ENCODE measurements around the gene CFHR4.
"Not testable (repeated sequence)": the region's sequence is repeated elsewhere in the genome, so short reads cannot be mapped to it uniquely, and the experiment has no call there.

CFHR4 gene

GRCh38 chr1:196887515-196888239 is at the start of gene CFHR4:
CFHR4 (plus strand) TSS chr1:196888052; CDS start chr1:196888151, 99 bp downstream.
- DNase-seq (ENCODE audit: low spot score) = no peak

- not testable (repeated sequence) for DNase-seq (ENCODE audit: low spot score)
Observed at GRCh38 chr1:196849613-196850492, 38.0 kb upstream of the CFHR4 start.

- DNase-seq (ENCODE audit: low spot score) = no peak
Observed at GRCh38 chr1:196856053-196856452, 31.8 kb upstream of the CFHR4 start.

- no peak for DNase-seq (ENCODE audit: low spot score)
Observed at GRCh38 chr1:196857188-196857587, 30.7 kb upstream of the CFHR4 start.

- no peak for DNase-seq (ENCODE audit: low spot score)
Observed at GRCh38 chr1:196858811-196859210, 29.0 kb upstream of the CFHR4 start.

- no peak for DNase-seq (ENCODE audit: low spot score)
Observed at GRCh38 chr1:196860323-196860884, 27.4 kb upstream of the CFHR4 start.

GRCh38 chr1:196861429-196861828 is 26.4 kb upstream of the CFHR4 start:
- DNase-seq (ENCODE audit: low spot score) = no peak

GRCh38 chr1:196866974-196867373 is 20.9 kb upstream of the CFHR4 start:
- DNase-seq (ENCODE audit: low spot score) = no peak

GRCh38 chr1:196873385-196873784 is 14.5 kb upstream of the CFHR4 start:
- DNase-seq (ENCODE audit: low spot score) = no peak

GRCh38 chr1:196875935-196876334 is 11.9 kb upstream of the CFHR4 start:
- DNase-seq (ENCODE audit: low spot score) = no peak

- no peak for DNase-seq (ENCODE audit: low spot score)
Observed at GRCh38 chr1:196877964-196878363, 9.9 kb upstream of the CFHR4 start.

GRCh38 chr1:196886560-196886959 is 1.3 kb upstream of the CFHR4 start:
- DNase-seq (ENCODE audit: low spot score) = not testable (repeated sequence)

GRCh38 chr1:196890668-196891067 is 2.8 kb downstream of the CFHR4 start:
- no peak for DNase-seq (ENCODE audit: low spot score)

- peak; percentile 4 for DNase-seq (ENCODE audit: low spot score)
Observed at GRCh38 chr1:196891251-196891650, 3.4 kb downstream of the CFHR4 start.

- DNase-seq (ENCODE audit: low spot score) = no peak
Observed at GRCh38 chr1:196896355-196896754, 8.5 kb downstream of the CFHR4 start.

GRCh38 chr1:196897158-196897828 is 9.4 kb downstream of the CFHR4 start:
- DNase-seq (ENCODE audit: low spot score) = no peak

- no peak for DNase-seq (ENCODE audit: low spot score)
Observed at GRCh38 chr1:196902344-196902743, 14.5 kb downstream of the CFHR4 start.

GRCh38 chr1:196910215-196910614 is 22.4 kb downstream of the CFHR4 start:
- no peak for DNase-seq (ENCODE audit: low spot score)

- DNase-seq (ENCODE audit: low spot score) = not testable (repeated sequence)
Observed at GRCh38 chr1:196912283-196912682, 24.4 kb downstream of the CFHR4 start.

GRCh38 chr1:196926839-196927238 is 39.0 kb downstream of the CFHR4 start:
- not testable (repeated sequence) for DNase-seq (ENCODE audit: low spot score)

- not testable (repeated sequence) for DNase-seq (ENCODE audit: low spot score)
Observed at GRCh38 chr1:196932853-196933252, 45.0 kb downstream of the CFHR4 start.

- DNase-seq (ENCODE audit: low spot score) = no peak
Observed at GRCh38 chr1:196933531-196934189, 45.8 kb downstream of the CFHR4 start.

Data from kidney tubule cell (primary cell).